ENCODE data around the gene CNOT8. TPM values are rescaled to one million over a fixed set of nuclear protein-coding genes. Genes with fewer than 3 reads are reported as not detected.

The CNOT8 gene
- polyA plus RNA-seq, 1 donor from 2014 or later, result 146 TPM

GRCh38 chr5:154837009-154837901 is 21.2 kb upstream of the CNOT8 start:
- H2AFZ ChIP-seq (ENCODE audit: low read depth, low read length), result no peak overlapping the region
- no peak overlapping the region for H3K9ac ChIP-seq (ENCODE audit: low read length)
- H3K79me2 ChIP-seq (replicated peaks; ENCODE audit: insufficient read depth, low read length), result no peaks in the 10 kb centered on the region
- H3K27ac ChIP-seq (ENCODE audit: low read length), result no peak overlapping the region
- no peaks in the 10 kb centered on the region for H3K9me2 ChIP-seq (ENCODE audit: insufficient read depth, low read length)
- no peaks in the 10 kb centered on the region for H3F3A ChIP-seq (ENCODE audit: insufficient read depth, low read length, poor library complexity, severe bottlenecking)
- no peak for TF ChIP-seq EP300 (conservative IDR thresholded peaks at IDR 0.05; ENCODE audit: poor library complexity, severe bottlenecking)
- TF ChIP-seq TAF1 (IDR thresholded peaks at IDR 0.05; ENCODE audit: low read depth), result no peak
- no peak for TF ChIP-seq SMC3 (conservative IDR thresholded peaks at IDR 0.05; ENCODE audit: poor library complexity)
- TF ChIP-seq RAD21 (conservative IDR thresholded peaks at IDR 0.05), result no peak
- H3K4me2 ChIP-seq (ENCODE audit: low read length), result no peak overlapping the region
- no peaks in the 10 kb centered on the region for H3K27me3 ChIP-seq (ENCODE audit: insufficient read depth, low read depth, low read length)
- no peaks in the 10 kb centered on the region for H3K36me3 ChIP-seq (ENCODE audit: insufficient read depth, low read length)
- H3K4me3 ChIP-seq (ENCODE audit: low read length), result no peak overlapping the region
- no peaks in the 10 kb centered on the region for H4K20me1 ChIP-seq (ENCODE audit: insufficient read depth)
- H3K9me3 ChIP-seq (ENCODE audit: low read length), result no peaks in the 10 kb centered on the region

GRCh38 chr5:154840435-154841272 is 17.8 kb upstream of the CNOT8 start:
- no peak overlapping the region for H3K9ac ChIP-seq (ENCODE audit: low read length)
- no peaks in the 10 kb centered on the region for H3K9me2 ChIP-seq (ENCODE audit: insufficient read depth, low read length)
- H3K27me3 ChIP-seq (ENCODE audit: insufficient read depth, low read depth, low read length), result no peaks in the 10 kb centered on the region
- H3K9me3 ChIP-seq (ENCODE audit: low read length), result no peaks in the 10 kb centered on the region
- H3K4me3 ChIP-seq (ENCODE audit: low read length), result no peak overlapping the region
- H3K27ac ChIP-seq (ENCODE audit: low read length), result no peak overlapping the region
- no peaks in the 10 kb centered on the region for H3F3A ChIP-seq (ENCODE audit: insufficient read depth, low read length, poor library complexity, severe bottlenecking)
- H2AFZ ChIP-seq (ENCODE audit: low read depth, low read length), result no peak overlapping the region
- H3K36me3 ChIP-seq (ENCODE audit: insufficient read depth, low read length), result no peaks in the 10 kb centered on the region
- H3K79me2 ChIP-seq (replicated peaks; ENCODE audit: insufficient read depth, low read length), result no peaks in the 10 kb centered on the region
- TF ChIP-seq RAD21 (conservative IDR thresholded peaks at IDR 0.05) (no peak), EZH2 (IDR thresholded peaks at IDR 0.05; ENCODE audit: borderline replicate concordance, insufficient read depth, low read length, poor library complexity, severe bottlenecking) (no peak), SMC3 (conservative IDR thresholded peaks at IDR 0.05; ENCODE audit: poor library complexity) (no peak), EP300 (conservative IDR thresholded peaks at IDR 0.05; ENCODE audit: poor library complexity, severe bottlenecking) (no peak), POLR2AphosphoS5 (IDR thresholded peaks at IDR 0.05) (no peak), MXI1 (conservative IDR thresholded peaks at IDR 0.05; ENCODE audit: poor library complexity, severe bottlenecking) (no peak), TAF1 (IDR thresholded peaks at IDR 0.05; ENCODE audit: low read depth) (no peak)
- TF ChIP-seq, protein P1, sequence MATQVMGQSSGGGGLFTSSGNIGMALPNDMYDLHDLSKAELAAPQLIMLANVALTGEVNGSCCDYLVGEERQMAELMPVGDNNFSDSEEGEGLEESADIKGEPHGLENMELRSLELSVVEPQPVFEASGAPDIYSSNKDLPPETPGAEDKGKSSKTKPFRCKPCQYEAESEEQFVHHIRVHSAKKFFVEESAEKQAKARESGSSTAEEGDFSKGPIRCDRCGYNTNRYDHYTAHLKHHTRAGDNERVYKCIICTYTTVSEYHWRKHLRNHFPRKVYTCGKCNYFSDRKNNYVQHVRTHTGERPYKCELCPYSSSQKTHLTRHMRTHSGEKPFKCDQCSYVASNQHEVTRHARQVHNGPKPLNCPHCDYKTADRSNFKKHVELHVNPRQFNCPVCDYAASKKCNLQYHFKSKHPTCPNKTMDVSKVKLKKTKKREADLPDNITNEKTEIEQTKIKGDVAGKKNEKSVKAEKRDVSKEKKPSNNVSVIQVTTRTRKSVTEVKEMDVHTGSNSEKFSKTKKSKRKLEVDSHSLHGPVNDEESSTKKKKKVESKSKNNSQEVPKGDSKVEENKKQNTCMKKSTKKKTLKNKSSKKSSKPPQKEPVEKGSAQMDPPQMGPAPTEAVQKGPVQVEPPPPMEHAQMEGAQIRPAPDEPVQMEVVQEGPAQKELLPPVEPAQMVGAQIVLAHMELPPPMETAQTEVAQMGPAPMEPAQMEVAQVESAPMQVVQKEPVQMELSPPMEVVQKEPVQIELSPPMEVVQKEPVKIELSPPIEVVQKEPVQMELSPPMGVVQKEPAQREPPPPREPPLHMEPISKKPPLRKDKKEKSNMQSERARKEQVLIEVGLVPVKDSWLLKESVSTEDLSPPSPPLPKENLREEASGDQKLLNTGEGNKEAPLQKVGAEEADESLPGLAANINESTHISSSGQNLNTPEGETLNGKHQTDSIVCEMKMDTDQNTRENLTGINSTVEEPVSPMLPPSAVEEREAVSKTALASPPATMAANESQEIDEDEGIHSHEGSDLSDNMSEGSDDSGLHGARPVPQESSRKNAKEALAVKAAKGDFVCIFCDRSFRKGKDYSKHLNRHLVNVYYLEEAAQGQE (IDR thresholded peaks at IDR 0.05; ENCODE audit: borderline replicate concordance), result no peak
- TF ChIP-seq, protein P2, sequence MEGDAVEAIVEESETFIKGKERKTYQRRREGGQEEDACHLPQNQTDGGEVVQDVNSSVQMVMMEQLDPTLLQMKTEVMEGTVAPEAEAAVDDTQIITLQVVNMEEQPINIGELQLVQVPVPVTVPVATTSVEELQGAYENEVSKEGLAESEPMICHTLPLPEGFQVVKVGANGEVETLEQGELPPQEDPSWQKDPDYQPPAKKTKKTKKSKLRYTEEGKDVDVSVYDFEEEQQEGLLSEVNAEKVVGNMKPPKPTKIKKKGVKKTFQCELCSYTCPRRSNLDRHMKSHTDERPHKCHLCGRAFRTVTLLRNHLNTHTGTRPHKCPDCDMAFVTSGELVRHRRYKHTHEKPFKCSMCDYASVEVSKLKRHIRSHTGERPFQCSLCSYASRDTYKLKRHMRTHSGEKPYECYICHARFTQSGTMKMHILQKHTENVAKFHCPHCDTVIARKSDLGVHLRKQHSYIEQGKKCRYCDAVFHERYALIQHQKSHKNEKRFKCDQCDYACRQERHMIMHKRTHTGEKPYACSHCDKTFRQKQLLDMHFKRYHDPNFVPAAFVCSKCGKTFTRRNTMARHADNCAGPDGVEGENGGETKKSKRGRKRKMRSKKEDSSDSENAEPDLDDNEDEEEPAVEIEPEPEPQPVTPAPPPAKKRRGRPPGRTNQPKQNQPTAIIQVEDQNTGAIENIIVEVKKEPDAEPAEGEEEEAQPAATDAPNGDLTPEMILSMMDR (IDR thresholded peaks at IDR 0.05; ENCODE audit: poor library complexity, severe bottlenecking), result no peak
- H4K20me1 ChIP-seq (ENCODE audit: insufficient read depth), result no peaks in the 10 kb centered on the region
- H3K4me2 ChIP-seq (ENCODE audit: low read length), result no peak overlapping the region
